Mesenteric fat pad (tissue), 1 donor: Measurements from ENCODE around the gene TAAR9. TPM values are rescaled to one million over a fixed set of nuclear protein-coding genes. Genes with fewer than 3 reads are reported as not detected.

Source experiments
- DNase-seq: peaks from one replicate; pipeline ENCODE4 v3.0.0-alpha.2; 2020; ENCODE audit warnings: low spot score
- total RNA-seq: library from RNA; stranded (reverse); fragmentation: NEBNext Ultra II Directional; extraction: Animal tissue kit (Norgen Biotek cat#: 25700); gene quantifications from one replicate; pipeline ENCODE4 v1.2.1, GENCODE V29; 2021
- donor health status: DM: yes; HTN: yes; CAD: no.

TAAR9 gene
- total RNA-seq, 1 donor from 2014 or later = not detected

- DNase-seq = no peak
Measured at GRCh38 chr6:132587424-132587823, 49.3 kb downstream of the TAAR9 start.

Other genes with a start within 250 kb of the TAAR9 start
- gene MOXD1, start 136.8 kb upstream of the TAAR9 start, total RNA-seq = 2.2 TPM
- gene STX7, start 25.2 kb upstream of the TAAR9 start, total RNA-seq = 96.3 TPM
- gene TAAR8, start 14.4 kb downstream of the TAAR9 start, total RNA-seq = not detected
- gene TAAR6, start 32.0 kb downstream of the TAAR9 start, total RNA-seq = not detected
- gene TAAR5, start 51.5 kb downstream of the TAAR9 start, total RNA-seq = not detected
- gene TAAR2, start 86.0 kb downstream of the TAAR9 start, total RNA-seq = not detected
- gene TAAR1, start 120.9 kb downstream of the TAAR9 start, total RNA-seq = not detected
- gene VNN1, start 175.8 kb downstream of the TAAR9 start, total RNA-seq = 9.7 TPM
- 32.6 TPM for gene VNN2, start 219.6 kb downstream of the TAAR9 start, total RNA-seq